ENCODE measurements around the gene MRPS10. TPM values are rescaled to one million over a fixed set of nuclear protein-coding genes. Genes with fewer than 3 reads are reported as not detected.
A peak's percentile ranks its signal among the peaks of the same experiment; 100 is the strongest.
"Not testable (repeated sequence)": the region's sequence is repeated elsewhere in the genome, so short reads cannot be mapped to it uniquely, and the experiment has no call there.

MRPS10 gene
- total and polyA plus RNA-seq, 2 experiments from 2014 or later: 65.1 to 79.8 TPM

GRCh38 chr6:42195415-42195814, 22.2 kb downstream of the MRPS10 start:
- Histone ChIP-seq H3K9ac (no peak overlapping the region), H3K4me3 (no peak overlapping the region)

GRCh38 chr6:42194056-42194455, 23.6 kb downstream of the MRPS10 start:
- in situ Hi-C loops (cut with MboI): no loop called here
- Histone ChIP-seq H3K27ac (no peak overlapping the region), H3K36me3 (ENCODE audit: low read depth) (no peaks in the 10 kb centered on the region), H3K4me2 (ENCODE audit: unreplicated experiment) (no peak overlapping the region), H3K9me2 (ENCODE audit: insufficient read depth) (no peaks in the 10 kb centered on the region), H2AFZ (no peak overlapping the region), H3F3A (ENCODE audit: insufficient read depth) (peaks cover 33% of the 10 kb centered on the region), H3K4me3 (no peak overlapping the region), H3K9ac (no peak overlapping the region), H3K27me3 (replicated peaks; ENCODE audit: insufficient read depth) (no peaks in the 10 kb centered on the region), H4K20me1 (ENCODE audit: insufficient read depth) (no peaks in the 10 kb centered on the region), H3K4me1 (ENCODE audit: insufficient read depth) (peaks cover 42% of the 10 kb centered on the region), H3K9me3 (ENCODE audit: low read depth) (no peaks in the 10 kb centered on the region), H3K79me2 (ENCODE audit: insufficient read depth) (no peaks in the 10 kb centered on the region)
- no peak for TF ChIP-seq EZH2phosphoT487 (IDR thresholded peaks at IDR 0.05; ENCODE audit: insufficient read depth, low read depth)
- no peak for TF ChIP-seq EZH2 (IDR thresholded peaks at IDR 0.05; ENCODE audit: insufficient read depth, poor library complexity, severe bottlenecking)
- WGBS, 2 experiments (ENCODE audit: low coverage in 1 of 2, low lambda C conversion rate in 2 of 2, missing lambda C conversion rate in 2 of 2): 90% methylated on average over 5 of the region's 5 CpGs
- DNase-seq: no peak

More at GRCh38 chr6:42195415-42195814, 22.2 kb downstream of the MRPS10 start:
- Histone ChIP-seq H3K4me2 (ENCODE audit: unreplicated experiment) (no peak overlapping the region), H3K9me2 (ENCODE audit: insufficient read depth) (no peaks in the 10 kb centered on the region), H3K79me2 (ENCODE audit: insufficient read depth) (no peaks in the 10 kb centered on the region), H3K27ac (no peak overlapping the region), H3K9me3 (ENCODE audit: low read depth) (no peaks in the 10 kb centered on the region), H2AFZ (no peak overlapping the region), H3F3A (ENCODE audit: insufficient read depth) (peaks cover 42% of the 10 kb centered on the region), H3K4me1 (ENCODE audit: insufficient read depth) (peaks cover 53% of the 10 kb centered on the region), H4K20me1 (ENCODE audit: insufficient read depth) (no peaks in the 10 kb centered on the region), H3K36me3 (ENCODE audit: low read depth) (no peaks in the 10 kb centered on the region), H3K27me3 (replicated peaks; ENCODE audit: insufficient read depth) (no peaks in the 10 kb centered on the region)
- WGBS, 2 experiments (ENCODE audit: low coverage in 1 of 2, low lambda C conversion rate in 2 of 2, missing lambda C conversion rate in 2 of 2): 93 to 97% methylated on average over 4 of the region's 4 CpGs
- in situ Hi-C loops (cut with MboI): no loop called here
- no peak for DNase-seq
- TF ChIP-seq EZH2 (IDR thresholded peaks at IDR 0.05; ENCODE audit: insufficient read depth, poor library complexity, severe bottlenecking) (no peak), EZH2phosphoT487 (IDR thresholded peaks at IDR 0.05; ENCODE audit: insufficient read depth, low read depth) (no peak)

- H3F3A ChIP-seq (ENCODE audit: insufficient read depth): peaks cover 29% of the 10 kb centered on the region
- no peaks in the 10 kb centered on the region for H3K9me2 ChIP-seq (ENCODE audit: insufficient read depth)
- no peaks in the 10 kb centered on the region for H3K9me3 ChIP-seq (ENCODE audit: low read depth)
- H3K36me3 ChIP-seq (ENCODE audit: low read depth): no peaks in the 10 kb centered on the region
- no peaks in the 10 kb centered on the region for H4K20me1 ChIP-seq (ENCODE audit: insufficient read depth)
- 0 out of 2 replicates have a peak overlapping the region, but pooled peaks have one; percentile 19 for H3K9ac ChIP-seq
- H3K4me3 ChIP-seq: no peak overlapping the region; the same call in 1 of the 2 replicates
- H3K79me2 ChIP-seq (ENCODE audit: insufficient read depth): no peaks in the 10 kb centered on the region
- TF ChIP-seq EZH2phosphoT487 (IDR thresholded peaks at IDR 0.05; ENCODE audit: insufficient read depth, low read depth) (no peak), EZH2 (IDR thresholded peaks at IDR 0.05; ENCODE audit: insufficient read depth, poor library complexity, severe bottlenecking) (no peak)
- in situ Hi-C loops (cut with MboI): no loop called here
- peaks cover 39% of the 10 kb centered on the region for H3K4me1 ChIP-seq (ENCODE audit: insufficient read depth)
- H2AFZ ChIP-seq: no peak overlapping the region
- no peak overlapping the region for H3K27ac ChIP-seq
- peak overlapping the region; percentile 39 for H3K4me2 ChIP-seq (ENCODE audit: unreplicated experiment)
- H3K27me3 ChIP-seq (replicated peaks; ENCODE audit: insufficient read depth): no peaks in the 10 kb centered on the region
- WGBS, 2 experiments (ENCODE audit: low coverage in 1 of 2, low lambda C conversion rate in 2 of 2, missing lambda C conversion rate in 2 of 2): 36 to 37% methylated on average over 8 of the region's 8 CpGs
- DNase-seq: peak; percentile 47
Observed at GRCh38 chr6:42193491-42193894, 24.2 kb downstream of the MRPS10 start.

- H2AFZ ChIP-seq; H3K27me3 ChIP-seq (replicated peaks; ENCODE audit: insufficient read depth); DNase-seq; H3K9me2 ChIP-seq (ENCODE audit: insufficient read depth); in situ Hi-C loops (cut with MboI); H3K4me2 ChIP-seq (ENCODE audit: unreplicated experiment); H3K9me3 ChIP-seq (ENCODE audit: low read depth); H3K4me3 ChIP-seq; H4K20me1 ChIP-seq (ENCODE audit: insufficient read depth); H3K9ac ChIP-seq; H3K36me3 ChIP-seq (ENCODE audit: low read depth); H3K27ac ChIP-seq; H3K79me2 ChIP-seq (ENCODE audit: insufficient read depth): not testable (repeated sequence)
- H3F3A ChIP-seq (ENCODE audit: insufficient read depth): peaks cover 22% of the 10 kb centered on the region
- 94 to 98% methylated on average over 4 to 5 of the region's 5 CpGs for WGBS, 2 experiments (ENCODE audit: low coverage in 1 of 2, low lambda C conversion rate in 2 of 2, missing lambda C conversion rate in 2 of 2)
- peaks cover 29% of the 10 kb centered on the region for H3K4me1 ChIP-seq (ENCODE audit: insufficient read depth)
Observed at GRCh38 chr6:42192385-42192784, 25.3 kb downstream of the MRPS10 start.
